CD4-positive, alpha-beta T cell (primary cell): ENCODE results near the gene TMEM151B. TPM values are rescaled to one million over a fixed set of nuclear protein-coding genes. Genes with fewer than 3 reads are reported as not detected.

Experiments
- ATAC-seq: fragments of 200-7000 bp; cut with Tn5 transposase; one replicate; pipeline ENCODE4 v1.10.0; 2022; ENCODE audit warnings: mild to moderate bottlenecking; ENCODE audit not compliant: poor library complexity
- CTCF ChIA-PET: fragments of 350-600 bp; sonication (Branson Sonifier 250); formaldehyde crosslinking; loops from one replicate; lab custom pipeline; 2021; ENCODE audit warnings: antibody characterized with exemption, inconsistent platforms; lab: Charles Lee
- POLR2A ChIA-PET: fragments of 350-600 bp; sonication (Branson Sonifier 250); formaldehyde crosslinking; loops from one replicate; lab custom pipeline; 2021; ENCODE audit warnings: antibody characterized with exemption, inconsistent platforms; lab: Charles Lee
- DNase-seq, 14 experiments: peaks; one replicate each; pipeline ENCODE4 v3.0.0-alpha.2; 2013 to 2020; ENCODE audit warnings: mixed read lengths in 2 of 14
- H3K27ac ChIP-seq, 2 donors: one replicate each; pipeline versions ENCODE4 v1.5.1 to v1.7.0; 2013; ENCODE audit warnings: low read length in 2 of 2, low read depth in 1 of 2, mild to moderate bottlenecking in 1 of 2
- H3K27me3 ChIP-seq, 2 experiments: 1 replicate in 1 of 2; 2 replicates in 1 of 2; pipeline versions ENCODE4 v1.6.1 to v1.7.0; 2013; ENCODE audit warnings: low read length in 2 of 2, control low read depth in 1 of 2, mild to moderate bottlenecking in 1 of 2, moderate library complexity in 1 of 2; ENCODE audit not compliant: insufficient read depth in 2 of 2, control insufficient read depth in 1 of 2
- H3K36me3 ChIP-seq: one replicate; pipeline ENCODE4 v1.6.1; 2013; ENCODE audit warnings: low read length, control low read depth; ENCODE audit not compliant: insufficient read depth
- H3K4me1 ChIP-seq: one replicate; pipeline ENCODE4 v1.6.1; 2013; ENCODE audit warnings: low read length, control low read depth; ENCODE audit not compliant: insufficient read depth
- H3K4me3 ChIP-seq: one replicate; pipeline ENCODE4 v1.5.1; 2013; ENCODE audit warnings: mild to moderate bottlenecking, low read length, moderate library complexity
- H3K9me3 ChIP-seq, 2 experiments: 1 replicate in 1 of 2; 2 replicates in 1 of 2; pipeline versions ENCODE4 v1.6.1 to v1.7.0; 2013; ENCODE audit warnings: low read length in 2 of 2, mild to moderate bottlenecking in 2 of 2, control low read depth in 1 of 2, moderate library complexity in 1 of 2; ENCODE audit not compliant: control insufficient read depth in 1 of 2, insufficient read depth in 1 of 2
- H3K27ac Mint-ChIP-seq: one replicate; pipeline ENCODE4 v1.8.0; 2020; ENCODE audit warnings: mixed read lengths
- H3K27me3 Mint-ChIP-seq: one replicate; pipeline ENCODE4 v1.8.0; 2021; ENCODE audit warnings: mixed read lengths
- H3K36me3 Mint-ChIP-seq: one replicate; pipeline ENCODE4 v1.8.0; 2021; ENCODE audit warnings: low read depth, mixed read lengths
- H3K4me1 Mint-ChIP-seq: one replicate; pipeline ENCODE4 v1.8.0; 2021; ENCODE audit warnings: low read depth, mixed read lengths
- H3K4me3 Mint-ChIP-seq: one replicate; pipeline ENCODE4 v1.8.0; 2020; ENCODE audit warnings: mild to moderate bottlenecking, mixed read lengths
- H3K9me3 Mint-ChIP-seq: one replicate; pipeline ENCODE4 v1.8.0; 2020; ENCODE audit warnings: mixed read lengths
- CTCF ChIP-seq: fragments of 200-600 bp; IDR thresholded peaks from one replicate; pipeline ENCODE4 v1.8.0; 2022; ENCODE audit warnings: antibody characterized with exemption, mild to moderate bottlenecking
- intact Hi-C, 2 experiments: fragments of 100-400 bp; cut with DNase I in 1 of 2; cut with micrococcal nuclease in 1 of 2; formaldehyde crosslinking; loops; one replicate each; pipeline versions ENCODE4 v1.15.1 to v1.9.0; 2023 to 2025; cut with DNase I, micrococcal nuclease
- total RNA-seq, 174 experiments: library from RNA in 2 of 174; stranded (reverse) in 2 of 174; gene quantifications; one replicate each; pipeline ENCODE4 v1.2.3 and lab custom pipeline; 2021 to 2026

Gene TMEM151B
- total RNA-seq, 2 experiments from 2014 or later = not detected

DNA sequence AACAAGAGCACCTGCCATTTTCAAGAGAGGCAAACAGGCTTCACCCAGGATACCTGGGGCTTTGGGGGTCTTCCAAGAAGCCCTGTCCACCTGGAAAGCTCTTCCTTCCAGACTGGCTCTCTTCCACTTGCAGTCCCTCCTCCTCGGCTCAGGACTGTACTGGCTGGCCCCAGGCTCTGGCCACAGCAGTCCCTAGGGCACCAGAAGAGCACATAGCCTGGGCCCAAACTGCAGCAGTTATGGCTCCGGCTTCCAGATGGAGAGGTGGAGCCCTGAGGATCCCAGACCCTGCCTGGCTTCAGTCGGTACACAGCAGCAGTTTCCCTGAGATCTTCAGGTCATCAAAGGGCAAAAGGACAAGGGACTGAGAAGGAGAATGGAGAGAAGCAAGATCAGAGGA, 11.3 kb upstream of the TMEM151B start:
- peaks cover 60% of the 10 kb centered on the region for H3K4me1 Mint-ChIP-seq
- intact Hi-C loops = loop anchor here (5.0 kb wide), 3 partner anchors 37 to 132 kb away; partner anchors contain the start of genes SLC29A1 (in 2 of the 2), MRPL14 (in 1 of the 2) and TMEM63B (in 1 of the 2)
- ChIA-PET CTCF (interaction anchor here (1.1 kb wide), 1 partner anchor 54 kb away, joined by 4 read pairs; the partner anchor contains the start of gene AARS2), POLR2A (interaction anchor here (1.0 kb wide), 1 partner anchor 12 kb away, joined by 7 read pairs; the partner anchor contains the start of gene HSP90AB1)
- peak overlapping the region; percentile 90 for H3K4me3 Mint-ChIP-seq
- no peak overlapping the region for H3K27ac Mint-ChIP-seq
- peaks cover 57% of the 10 kb centered on the region for H3K36me3 Mint-ChIP-seq
- H3K27me3 Mint-ChIP-seq = no peaks in the 10 kb centered on the region
- Histone ChIP-seq H3K4me1 (peaks cover 64% of the 10 kb centered on the region), H3K27ac (no peak overlapping the region), H3K27me3 (no peaks in the 10 kb centered on the region), H3K9me3 (no peaks in the 10 kb centered on the region), H3K4me3 (no peak overlapping the region), H3K36me3 (peaks cover 59% of the 10 kb centered on the region)
- TF ChIP-seq CTCF = no peak
- DNase-seq (no peak), ATAC-seq (no peak)
- H3K9me3 Mint-ChIP-seq = no peaks in the 10 kb centered on the region

DNA sequence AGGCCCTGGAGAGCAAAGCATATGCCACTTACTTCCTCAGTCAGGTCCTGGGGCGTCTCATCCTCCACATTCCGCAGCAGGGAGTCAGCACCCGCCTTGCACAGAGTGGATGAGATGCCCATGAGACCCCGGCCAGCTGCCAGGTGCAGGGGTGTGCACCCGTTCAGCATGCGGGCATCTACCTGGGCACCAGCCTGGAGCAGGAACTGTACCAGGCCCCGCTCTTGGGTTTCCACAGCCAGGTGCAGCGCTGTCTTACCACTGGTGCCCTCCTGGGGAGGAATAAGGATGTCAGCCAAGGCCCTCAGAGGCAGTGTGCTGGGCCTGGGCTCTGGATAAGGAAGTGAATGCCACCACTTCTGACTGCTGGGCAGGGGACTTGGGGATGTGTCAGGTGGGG, 10.2 kb upstream of the TMEM151B start:
- no peak for TF ChIP-seq CTCF
- Histone ChIP-seq H3K36me3 (peaks cover 49% of the 10 kb centered on the region), H3K4me1 (peaks cover 67% of the 10 kb centered on the region), H3K9me3 (no peaks in the 10 kb centered on the region), H3K4me3 (no peak overlapping the region), H3K27ac (no peak overlapping the region), H3K27me3 (no peaks in the 10 kb centered on the region)
- Mint-ChIP-seq H3K36me3 (peaks cover 53% of the 10 kb centered on the region), H3K9me3 (no peaks in the 10 kb centered on the region), H3K27ac (no peak overlapping the region), H3K27me3 (no peaks in the 10 kb centered on the region), H3K4me1 (peaks cover 64% of the 10 kb centered on the region), H3K4me3 (peak overlapping the region; percentile 42)
- ChIA-PET CTCF (no interaction called here), POLR2A (no interaction called here)
- DNase-seq = no peak
- intact Hi-C loops = loop anchor here (5.0 to 10.0 kb wide), 3 partner anchors 165 to 1117 kb away; partner anchors contain the start of genes POLH (in 1 of the 2), SUPT3H (in 1 of the 2) and XPO5 (in 1 of the 2)
- ATAC-seq = no peak

GRCh38 chr6:44260451-44261297, 9.6 kb upstream of the TMEM151B start:
- H3K9me3 Mint-ChIP-seq = no peaks in the 10 kb centered on the region
- no peak overlapping the region for H3K4me3 ChIP-seq
- H3K27me3 Mint-ChIP-seq = no peaks in the 10 kb centered on the region
- peak overlapping the region; percentile 28 for H3K4me3 Mint-ChIP-seq
- intact Hi-C loops = loop anchor here (5.0 to 10.0 kb wide), 3 partner anchors 166 to 1117 kb away; partner anchors contain the start of genes POLH (in 1 of the 2), SUPT3H (in 1 of the 2) and XPO5 (in 1 of the 2)
- H3K27me3 ChIP-seq = no peaks in the 10 kb centered on the region
- peaks cover 50% of the 10 kb centered on the region for H3K36me3 Mint-ChIP-seq
- ChIA-PET CTCF (no interaction called here), POLR2A (no interaction called here)
- no peaks in the 10 kb centered on the region for H3K9me3 ChIP-seq
- TF ChIP-seq CTCF = no peak
- H3K4me1 ChIP-seq = peaks cover 63% of the 10 kb centered on the region
- H3K36me3 ChIP-seq = peaks cover 42% of the 10 kb centered on the region
- ATAC-seq (no peak), DNase-seq (no peak)
- H3K27ac Mint-ChIP-seq = peak overlapping the region; percentile 16
- no peak overlapping the region for H3K27ac ChIP-seq
- peaks cover 63% of the 10 kb centered on the region for H3K4me1 Mint-ChIP-seq
